NCI-H146 treated with DMSO at 0.1 percent for 48 hours (cell line): Measurements from ENCODE around the gene WEE1.

Source experiments
- DNase-seq: peaks from one replicate; lab custom pipeline; 2025; ENCODE audit not compliant: unreplicated experiment; lab: John Stamatoyannopoulos, UW

WEE1 gene

GRCh38 chr11:9566561-9567063 is 6.9 kb upstream of the WEE1 start:
- DNase-seq = no peak

GRCh38 chr11:9567401-9567800 is 6.1 kb upstream of the WEE1 start:
- no peak for DNase-seq

DNA sequence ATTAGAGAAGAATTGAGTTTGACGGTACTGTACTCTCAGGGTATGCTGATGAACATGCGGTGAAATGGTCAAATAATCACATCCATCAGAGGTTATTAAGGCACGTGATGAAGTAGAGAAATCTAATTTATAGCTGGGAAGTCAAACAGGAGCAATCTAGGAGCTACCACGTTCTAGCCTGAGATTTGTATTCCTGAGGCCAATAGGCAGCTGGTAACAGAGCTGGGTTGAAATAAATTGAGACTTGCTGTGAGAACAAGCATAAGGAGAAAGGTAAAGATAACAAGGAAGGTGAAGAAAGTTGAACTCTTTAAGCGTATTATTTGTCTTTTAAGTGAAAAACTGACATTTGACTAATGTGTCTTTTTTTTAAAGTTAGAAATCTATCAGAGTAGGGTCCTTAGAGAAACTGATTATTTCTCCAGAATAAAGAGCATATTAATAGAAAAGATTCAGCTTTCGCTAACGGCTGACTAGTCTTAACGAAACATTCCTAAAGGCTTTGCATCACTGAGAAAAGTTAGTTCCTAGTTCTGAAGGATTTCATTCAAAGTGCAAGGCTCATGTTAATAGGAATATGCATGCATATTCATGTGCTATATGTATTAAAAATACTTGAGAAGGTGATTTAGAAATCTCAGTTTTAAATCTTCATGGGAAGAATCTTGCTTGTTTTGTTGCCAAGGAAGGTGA is 5.2 kb upstream of the WEE1 start:
- no peak for DNase-seq

GRCh38 chr11:9568854-9569587 is 4.4 kb upstream of the WEE1 start:
- peak; percentile 23 for DNase-seq

GRCh38 chr11:9569588-9570164 is 3.8 kb upstream of the WEE1 start:
- no peak for DNase-seq

DNA sequence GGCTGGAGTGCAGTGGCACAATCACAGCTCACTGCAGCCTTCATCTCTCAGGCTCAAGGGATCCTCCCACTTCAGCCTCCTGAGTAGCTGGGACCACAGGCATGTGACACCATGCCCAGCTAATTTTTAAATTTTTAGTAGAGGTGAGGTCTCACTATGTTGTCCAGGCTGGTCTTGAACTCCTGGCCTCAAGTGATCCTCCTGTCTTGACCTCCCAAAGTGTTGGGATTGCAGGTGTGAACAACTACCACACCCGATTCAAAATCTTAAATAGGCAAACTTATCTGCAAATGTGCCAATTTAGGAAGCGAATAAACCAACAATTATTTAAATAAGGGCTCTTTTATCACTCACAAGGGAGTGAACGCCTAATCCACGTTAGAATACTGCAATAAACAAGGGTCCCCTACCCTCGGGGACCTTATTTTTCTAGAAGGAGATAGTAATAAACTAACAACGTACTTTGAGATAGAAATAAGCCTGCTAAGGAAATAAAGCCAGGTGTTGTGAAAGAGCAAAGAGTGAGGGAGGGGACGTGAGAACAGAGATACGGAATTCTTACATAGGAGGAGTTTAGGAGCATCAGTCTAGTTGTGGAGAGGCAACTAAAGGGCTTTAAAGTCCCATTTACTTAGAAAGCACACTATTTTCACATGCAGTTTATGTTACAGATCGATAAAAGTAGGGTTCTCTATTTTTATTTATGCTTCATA is 3.0 kb upstream of the WEE1 start:
- DNase-seq = no peak

DNA sequence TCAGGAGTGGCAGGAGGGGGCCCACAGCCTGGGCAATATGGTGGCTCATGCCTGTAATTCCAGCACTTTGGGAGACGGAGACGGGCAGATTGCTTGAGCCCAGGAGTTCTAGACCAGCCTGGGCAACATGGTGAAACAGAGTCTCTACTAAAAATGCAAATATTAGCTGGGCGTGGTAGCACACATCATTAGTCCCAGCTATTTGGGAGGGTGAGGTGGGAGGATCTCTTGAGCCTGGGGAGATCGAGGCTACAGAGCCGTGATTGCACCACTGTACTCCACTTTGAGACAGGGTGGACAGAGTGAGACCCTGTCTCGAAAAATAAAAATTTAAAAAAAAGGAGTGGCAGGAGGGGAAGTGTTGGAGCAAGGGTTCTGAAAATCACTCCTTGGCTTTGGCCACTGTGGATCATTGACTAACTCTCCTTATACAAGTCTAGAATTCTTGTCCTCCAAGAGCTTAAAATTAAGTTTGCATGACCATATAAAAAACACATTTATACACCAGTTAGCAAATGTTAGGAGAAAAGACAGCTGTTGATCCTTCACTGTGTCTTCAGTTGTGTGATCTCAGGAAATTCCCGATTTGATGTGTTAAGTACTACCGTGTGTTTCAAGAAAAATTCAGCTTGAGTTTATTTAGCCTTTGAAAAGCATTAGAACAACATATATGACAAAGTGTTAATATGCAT is 2.3 kb upstream of the WEE1 start:
- no peak for DNase-seq

- no peak for DNase-seq
Observed at GRCh38 chr11:9571763-9572115, 1.7 kb upstream of the WEE1 start.

DNA sequence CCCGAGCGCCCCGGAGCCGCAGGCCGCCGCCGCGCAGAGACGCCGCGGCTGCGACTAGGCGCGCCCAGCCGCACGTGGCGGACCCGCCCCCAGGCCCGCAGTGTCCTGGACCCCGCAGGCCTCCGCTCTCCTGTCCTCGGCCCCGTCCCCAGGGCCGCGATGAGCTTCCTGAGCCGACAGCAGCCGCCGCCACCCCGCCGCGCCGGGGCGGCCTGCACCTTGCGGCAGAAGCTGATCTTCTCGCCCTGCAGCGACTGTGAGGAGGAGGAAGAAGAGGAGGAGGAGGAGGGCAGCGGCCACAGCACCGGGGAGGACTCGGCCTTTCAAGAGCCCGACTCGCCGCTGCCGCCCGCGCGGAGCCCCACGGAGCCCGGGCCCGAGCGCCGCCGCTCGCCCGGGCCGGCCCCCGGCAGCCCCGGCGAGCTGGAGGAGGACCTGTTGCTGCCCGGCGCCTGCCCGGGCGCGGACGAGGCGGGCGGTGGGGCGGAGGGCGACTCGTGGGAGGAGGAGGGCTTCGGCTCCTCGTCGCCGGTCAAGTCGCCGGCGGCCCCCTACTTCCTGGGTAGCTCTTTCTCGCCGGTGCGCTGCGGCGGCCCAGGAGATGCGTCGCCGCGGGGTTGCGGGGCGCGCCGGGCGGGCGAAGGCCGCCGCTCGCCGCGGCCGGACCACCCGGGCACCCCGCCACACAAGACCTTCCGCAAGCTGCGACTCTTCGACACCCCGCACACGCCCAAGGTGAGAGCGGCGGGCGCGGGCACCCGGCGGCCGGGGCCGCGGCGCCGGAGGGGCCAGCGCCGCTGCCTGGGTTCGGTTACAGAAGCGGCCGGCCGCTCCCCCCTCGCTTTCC is 528 bp downstream of the WEE1 start:
- no peak for DNase-seq

- DNase-seq = no peak
Observed at GRCh38 chr11:9574622-9575259, 1.3 kb downstream of the WEE1 start.

DNA sequence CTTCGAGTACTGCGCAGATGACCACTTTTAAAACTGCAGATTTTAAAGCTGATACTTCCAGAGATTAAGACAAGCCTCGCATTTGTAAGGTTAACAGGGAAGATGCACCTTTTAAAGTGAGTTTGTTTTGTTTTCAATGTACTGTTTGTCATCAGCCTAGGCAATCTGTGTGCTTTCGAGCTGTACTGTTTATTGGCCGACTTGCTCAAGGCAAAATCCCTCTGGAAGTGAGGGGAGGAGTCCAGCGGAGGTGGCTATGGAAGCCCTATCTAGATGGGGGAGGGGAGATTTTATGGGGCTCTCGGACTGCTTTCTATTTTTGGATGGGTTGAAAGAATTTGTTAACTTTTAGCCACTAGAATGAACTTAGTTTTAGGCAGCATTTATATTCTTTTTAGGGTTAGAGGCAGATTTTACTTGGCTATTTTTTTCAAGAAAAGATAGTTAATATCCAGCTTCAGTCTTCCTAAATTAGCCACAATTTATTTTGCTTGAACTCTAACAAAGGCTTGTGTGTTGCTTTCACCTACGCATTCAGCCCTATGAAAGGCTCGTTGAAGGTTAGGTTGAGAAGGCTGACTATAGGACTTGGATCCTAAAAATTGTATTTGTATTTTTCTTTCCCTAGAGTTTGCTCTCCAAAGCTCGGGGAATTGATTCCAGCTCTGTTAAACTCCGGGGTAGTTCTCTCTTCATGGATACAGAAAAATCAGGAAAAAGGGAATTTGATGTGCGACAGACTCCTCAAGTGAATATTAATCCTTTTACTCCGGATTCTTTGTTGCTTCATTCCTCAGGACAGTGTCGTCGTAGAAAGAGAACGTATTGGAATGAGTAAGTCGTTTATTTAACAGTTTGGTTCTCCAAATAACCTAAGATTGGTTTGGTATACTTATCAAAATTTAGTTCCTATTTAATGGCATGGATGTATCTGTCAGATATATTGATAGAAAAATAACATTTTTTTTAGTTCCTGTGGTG is 2.1 kb downstream of the WEE1 start:
- peak; percentile 49 for DNase-seq

DNA sequence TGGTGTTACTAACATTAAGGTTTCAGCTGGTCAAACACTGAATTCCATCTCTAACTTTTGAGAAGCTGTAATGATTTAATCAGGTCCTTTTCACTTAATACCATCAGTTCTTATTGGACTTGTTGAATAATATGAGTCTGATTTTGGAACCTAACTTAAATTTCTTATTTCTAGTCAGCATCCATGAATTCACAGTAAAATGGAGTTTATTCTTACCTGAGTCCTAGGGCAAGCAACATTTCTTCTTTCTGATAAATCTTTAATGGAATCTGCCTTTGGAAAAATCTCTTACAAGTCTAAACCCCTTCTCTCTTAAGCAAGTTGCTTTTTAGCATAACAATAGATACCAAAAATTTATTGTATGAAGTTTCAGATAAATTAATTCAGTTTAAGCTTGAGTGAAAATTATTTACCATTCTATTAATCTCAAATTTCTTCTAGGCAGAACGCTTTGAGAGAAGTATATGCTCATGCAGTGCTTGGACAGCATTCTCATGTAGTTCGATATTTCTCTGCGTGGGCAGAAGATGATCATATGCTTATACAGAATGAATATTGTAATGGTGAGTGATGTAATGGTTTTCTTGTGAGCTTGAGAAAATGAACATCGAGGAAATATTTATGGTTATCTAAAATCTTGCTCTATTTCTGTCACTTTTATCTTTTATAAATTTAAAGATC is 3.4 kb downstream of the WEE1 start:
- DNase-seq = no peak

DNA sequence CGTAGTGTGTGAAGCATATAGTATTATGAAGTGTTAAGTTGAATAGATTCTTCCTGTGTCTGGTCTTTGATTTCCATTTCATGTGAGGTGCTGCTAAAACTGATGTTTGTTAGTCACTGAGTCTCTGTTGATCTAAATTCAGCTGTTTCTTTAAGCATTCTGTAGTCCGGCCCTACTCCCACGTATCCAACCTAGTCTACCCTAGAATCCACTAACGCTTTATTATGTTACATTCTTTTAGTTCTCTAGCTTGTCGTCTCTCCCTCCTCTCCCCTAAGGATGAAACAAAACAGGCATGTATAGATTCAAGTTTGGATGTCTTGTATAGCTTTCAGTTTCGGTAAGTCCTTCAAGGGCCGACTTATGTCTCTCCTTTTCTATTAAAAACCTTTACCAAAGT is 4.1 kb downstream of the WEE1 start:
- DNase-seq = no peak

DNA sequence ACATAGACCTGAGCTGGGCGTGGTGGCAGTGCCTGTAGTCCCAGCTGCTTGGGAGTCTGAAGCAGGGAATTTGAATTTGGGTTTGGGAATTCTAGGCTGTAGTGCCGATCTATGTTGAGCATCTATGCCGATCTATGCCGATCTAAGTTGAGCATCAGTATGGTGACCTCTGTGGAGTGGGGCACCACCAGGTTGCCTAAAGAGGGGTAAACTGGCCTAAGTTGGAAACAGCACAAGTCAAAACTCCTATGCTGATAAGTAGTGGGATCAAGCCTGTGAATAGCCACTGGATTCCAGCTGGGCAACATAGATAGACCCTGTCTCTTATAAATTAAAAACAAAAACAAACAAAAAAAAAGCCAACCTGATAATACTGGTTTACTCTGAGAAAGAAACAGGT is 7.4 kb downstream of the WEE1 start:
- no peak for DNase-seq

- DNase-seq = no peak
Observed at GRCh38 chr11:9581556-9582161, 8.2 kb downstream of the WEE1 start.

DNA sequence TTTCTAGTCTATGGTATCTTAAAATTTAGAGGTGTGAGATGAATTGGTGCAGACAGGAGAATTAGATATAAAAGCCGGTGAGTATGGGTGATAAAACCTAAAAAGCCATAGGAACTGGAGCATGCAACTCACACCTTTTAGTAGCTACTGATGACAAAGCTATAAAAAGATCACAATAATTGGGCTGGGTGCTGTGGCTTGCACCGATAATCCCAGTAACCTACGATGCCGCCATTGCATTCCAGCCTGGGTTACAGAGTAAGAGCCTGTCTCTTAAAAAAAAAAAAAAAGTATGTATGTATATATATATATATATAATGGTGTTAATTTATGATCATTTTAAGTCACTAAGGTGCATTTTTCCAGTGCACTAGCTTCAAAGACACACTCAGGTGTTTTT is 17.2 kb downstream of the WEE1 start:
- no peak for DNase-seq

GRCh38 chr11:9594267-9595046 is 21.0 kb downstream of the WEE1 start:
- peak; percentile 32 for DNase-seq
